ENCODE results near the gene CCDC146.
"Not testable (repeated sequence)": the region's sequence is repeated elsewhere in the genome, so short reads cannot be mapped to it uniquely, and the experiment has no call there.

Gene CCDC146

DNA sequence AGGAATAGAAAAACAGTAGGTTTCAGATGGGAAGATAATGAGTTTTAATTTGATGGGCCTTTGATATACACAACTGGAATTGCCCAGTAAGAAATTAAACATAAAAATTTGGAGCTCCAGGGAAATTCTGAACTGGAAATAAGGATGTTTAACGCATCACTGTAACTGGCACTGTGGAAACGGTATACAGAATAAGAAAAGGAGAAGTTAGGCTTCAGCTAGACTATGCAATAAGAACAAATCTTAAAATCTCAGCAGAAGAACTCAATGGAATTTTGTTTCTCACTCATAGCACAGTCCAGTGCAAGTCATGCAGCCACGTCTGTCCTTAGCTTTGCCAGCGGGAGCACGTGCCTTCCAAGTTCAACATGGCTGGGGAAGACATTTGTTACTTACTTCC, 130.1 kb downstream of the CCDC146 start:
- no peak for FAIRE-seq
- DNase-seq (ENCODE audit: insufficient read length) = no peak
- TF ChIP-seq POLR2A (IDR thresholded peaks at IDR 0.05; ENCODE audit: low read depth, low read length) (no peak), TAF1 (IDR thresholded peaks at IDR 0.05; ENCODE audit: borderline replicate concordance, low read depth, low read length) (no peak), POLR2AphosphoS5 (IDR thresholded peaks at IDR 0.05; ENCODE audit: low read depth, low read length) (no peak)

DNA sequence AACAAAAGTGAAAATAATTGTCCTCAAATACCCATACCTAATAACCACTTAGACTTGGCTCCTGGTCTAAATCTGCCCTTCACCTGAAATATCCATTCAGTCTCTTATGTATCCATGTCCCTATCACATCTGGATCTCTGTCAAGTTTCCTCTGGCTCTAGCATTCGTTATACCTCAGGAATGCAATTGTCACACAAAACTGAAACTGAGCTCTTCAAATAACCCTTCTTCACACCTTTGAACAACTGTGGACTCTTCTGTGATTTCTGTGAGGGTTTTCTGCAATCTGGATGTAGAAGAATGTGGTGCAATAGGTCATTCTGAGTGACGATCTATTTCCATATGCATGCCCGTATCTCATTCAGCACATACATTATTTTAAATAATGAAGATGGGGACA, 130.7 kb downstream of the CCDC146 start:
- DNase-seq (ENCODE audit: insufficient read length) = no peak
- FAIRE-seq = no peak
- no peak for TF ChIP-seq TAF1 (IDR thresholded peaks at IDR 0.05; ENCODE audit: borderline replicate concordance, low read depth, low read length)
- TF ChIP-seq POLR2AphosphoS5 (IDR thresholded peaks at IDR 0.05; ENCODE audit: low read depth, low read length) = no peak
- no peak for TF ChIP-seq POLR2A (IDR thresholded peaks at IDR 0.05; ENCODE audit: low read depth, low read length)

DNA sequence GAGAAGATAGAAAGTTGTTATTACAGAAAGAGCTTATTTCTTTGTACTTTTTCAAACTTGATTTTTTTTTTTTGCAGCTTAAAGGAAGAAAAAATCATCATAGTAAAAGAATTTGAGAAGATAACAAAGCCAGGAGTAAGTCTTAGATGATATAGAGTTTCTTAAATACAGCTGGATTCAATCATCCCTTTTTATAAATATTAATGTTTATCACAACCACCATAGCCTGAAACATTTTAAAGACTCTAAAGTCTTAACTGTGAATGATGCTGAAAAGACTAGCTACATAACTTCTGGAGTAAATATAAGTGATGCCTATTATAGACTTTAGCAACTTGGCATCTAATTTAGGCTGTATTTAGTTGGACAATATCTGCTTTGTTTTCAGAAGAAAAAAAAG, 132.0 kb downstream of the CCDC146 start:
- DNase-seq (ENCODE audit: insufficient read length) (no peak), FAIRE-seq (no peak)
- TF ChIP-seq POLR2AphosphoS5 (IDR thresholded peaks at IDR 0.05; ENCODE audit: low read depth, low read length) (no peak), POLR2A (IDR thresholded peaks at IDR 0.05; ENCODE audit: low read depth, low read length) (no peak), TAF1 (IDR thresholded peaks at IDR 0.05; ENCODE audit: borderline replicate concordance, low read depth, low read length) (no peak)

DNA sequence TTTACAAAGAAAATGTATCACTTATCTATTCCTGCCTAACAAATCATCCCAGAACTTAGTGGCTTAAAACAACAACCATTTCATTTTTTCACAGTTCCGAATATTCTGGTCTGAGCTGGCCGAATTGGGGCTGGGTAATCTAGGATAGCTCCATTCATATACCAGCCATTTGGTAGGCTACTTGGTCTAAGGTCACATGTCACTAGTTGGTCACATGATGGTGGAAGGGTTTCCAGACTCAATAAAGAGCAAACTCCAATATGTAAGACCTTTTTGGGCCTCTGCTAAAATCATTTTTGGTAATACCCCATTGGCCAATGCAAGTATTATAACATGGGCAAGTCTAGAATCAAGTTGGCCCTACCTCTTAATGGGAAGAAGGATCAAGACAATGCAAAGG, 132.5 kb downstream of the CCDC146 start:
- FAIRE-seq (no peak), DNase-seq (ENCODE audit: insufficient read length) (no peak)
- TF ChIP-seq TAF1 (IDR thresholded peaks at IDR 0.05; ENCODE audit: borderline replicate concordance, low read depth, low read length) (no peak), POLR2A (IDR thresholded peaks at IDR 0.05; ENCODE audit: low read depth, low read length) (no peak), POLR2AphosphoS5 (IDR thresholded peaks at IDR 0.05; ENCODE audit: low read depth, low read length) (no peak)

DNA sequence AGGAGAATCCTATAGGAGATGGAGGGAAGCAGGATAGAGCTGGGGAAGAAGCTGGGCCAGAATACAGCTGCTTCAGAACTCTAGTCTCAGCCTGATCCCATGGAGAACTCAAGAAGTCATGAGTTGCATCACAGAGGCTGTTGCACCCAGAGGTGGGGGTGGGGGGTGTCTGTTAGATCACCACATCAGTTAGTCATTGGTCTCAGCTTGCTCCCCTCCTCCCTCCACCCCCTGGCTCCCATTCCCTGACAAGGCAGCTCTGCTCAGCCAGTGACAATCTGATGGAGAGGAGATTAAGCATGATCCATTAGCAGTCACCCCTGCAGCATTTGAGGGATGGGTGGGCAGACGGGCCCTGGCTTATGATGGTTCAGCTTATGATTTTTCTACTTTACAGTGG, 135.6 kb downstream of the CCDC146 start:
- no peak for FAIRE-seq
- TF ChIP-seq POLR2A (IDR thresholded peaks at IDR 0.05; ENCODE audit: low read depth, low read length) (no peak), POLR2AphosphoS5 (IDR thresholded peaks at IDR 0.05; ENCODE audit: low read depth, low read length) (no peak), TAF1 (IDR thresholded peaks at IDR 0.05; ENCODE audit: borderline replicate concordance, low read depth, low read length) (no peak)
- DNase-seq (ENCODE audit: insufficient read length) = no peak

DNA sequence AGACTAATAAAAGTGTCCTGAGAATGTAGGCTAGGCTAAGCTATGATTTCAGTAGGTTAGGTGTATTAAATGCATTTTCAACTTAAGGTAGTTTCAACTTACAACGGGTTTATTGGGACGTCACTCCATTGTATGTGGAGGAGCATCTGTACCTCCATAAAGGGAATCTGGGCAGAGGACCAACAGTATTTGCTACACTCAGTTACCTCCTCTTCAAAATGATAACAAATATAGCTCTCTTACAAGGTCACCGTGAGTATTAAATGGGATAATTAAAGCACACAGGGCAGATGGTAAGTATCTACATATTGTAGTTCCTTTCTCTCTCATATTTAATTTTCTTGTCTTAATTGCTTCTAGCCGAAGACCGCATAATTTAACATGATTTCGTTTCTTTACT, 136.2 kb downstream of the CCDC146 start:
- DNase-seq (ENCODE audit: insufficient read length) (no peak), FAIRE-seq (no peak)
- TF ChIP-seq POLR2AphosphoS5 (IDR thresholded peaks at IDR 0.05; ENCODE audit: low read depth, low read length) (no peak), TAF1 (IDR thresholded peaks at IDR 0.05; ENCODE audit: borderline replicate concordance, low read depth, low read length) (no peak), POLR2A (IDR thresholded peaks at IDR 0.05; ENCODE audit: low read depth, low read length) (no peak)

DNA sequence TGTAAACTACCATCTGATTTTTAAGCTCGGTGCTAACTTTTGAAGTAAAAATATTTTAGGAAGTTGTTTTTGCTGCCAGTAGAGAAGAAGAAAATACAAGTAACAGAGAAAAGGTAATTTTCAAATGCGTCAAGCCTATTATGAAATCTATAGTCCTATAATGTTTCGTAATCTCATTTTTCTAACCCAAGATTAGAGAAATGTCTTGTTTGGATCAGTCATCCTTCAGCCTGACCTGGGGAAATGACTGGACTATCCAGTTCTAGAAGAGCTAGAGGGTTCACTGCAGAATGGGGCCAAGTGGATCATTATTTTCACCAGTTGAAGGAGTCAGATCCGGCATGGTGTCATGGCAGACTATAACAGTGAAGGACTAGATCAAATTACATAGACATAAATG, 139.9 kb downstream of the CCDC146 start:
- DNase-seq (ENCODE audit: insufficient read length) (no peak), FAIRE-seq (no peak)
- TF ChIP-seq POLR2A (IDR thresholded peaks at IDR 0.05; ENCODE audit: low read depth, low read length) (no peak), POLR2AphosphoS5 (IDR thresholded peaks at IDR 0.05; ENCODE audit: low read depth, low read length) (no peak), TAF1 (IDR thresholded peaks at IDR 0.05; ENCODE audit: borderline replicate concordance, low read depth, low read length) (no peak)

DNA sequence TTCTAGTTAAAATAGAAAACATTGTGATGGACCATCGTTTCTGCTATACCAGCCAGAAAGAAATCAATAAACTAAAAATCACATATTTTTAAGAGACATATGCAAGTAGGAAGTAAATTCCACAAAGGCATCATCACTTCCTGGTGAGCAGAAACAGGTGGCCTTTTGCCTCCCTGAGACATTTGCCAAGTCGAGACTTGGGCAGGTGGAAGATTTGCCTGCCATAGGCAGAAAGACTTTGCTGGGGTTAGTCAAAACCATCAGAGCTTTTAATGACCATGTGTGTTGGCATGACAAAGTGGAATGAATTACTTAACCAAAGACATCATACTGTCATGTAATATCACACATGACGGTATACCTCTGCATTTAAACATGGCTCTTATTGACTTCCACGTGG, 143.3 kb downstream of the CCDC146 start:
- FAIRE-seq = peak; percentile 70
- TF ChIP-seq POLR2AphosphoS5 (IDR thresholded peaks at IDR 0.05; ENCODE audit: low read depth, low read length) (no peak), TAF1 (IDR thresholded peaks at IDR 0.05; ENCODE audit: borderline replicate concordance, low read depth, low read length) (no peak), POLR2A (IDR thresholded peaks at IDR 0.05; ENCODE audit: low read depth, low read length) (no peak)
- DNase-seq (ENCODE audit: insufficient read length) = peak; percentile 7

DNA sequence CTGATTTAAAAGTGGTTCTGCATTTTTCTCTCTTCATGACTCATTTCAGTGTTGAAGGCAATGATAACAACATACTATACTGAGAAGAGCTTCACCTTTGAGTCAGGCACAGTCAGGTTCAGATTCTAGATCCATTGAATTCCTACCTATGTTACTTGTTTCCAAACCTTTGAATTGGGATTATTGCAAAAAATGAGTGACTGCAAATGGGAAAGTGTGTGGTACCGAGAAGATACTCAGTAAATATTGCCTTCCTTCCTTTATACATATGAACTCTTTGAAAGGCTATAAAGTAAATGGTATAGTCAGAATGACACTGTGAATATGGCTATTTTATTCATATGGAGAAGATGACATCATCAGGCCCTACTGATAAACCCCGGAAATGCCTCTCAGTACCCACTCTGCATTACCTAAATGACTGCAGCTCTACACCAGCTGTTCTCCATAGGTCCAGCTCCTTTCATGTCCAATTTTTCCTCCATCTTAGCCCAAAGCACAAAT, 143.9 kb downstream of the CCDC146 start:
- TF ChIP-seq TAF1 (IDR thresholded peaks at IDR 0.05; ENCODE audit: borderline replicate concordance, low read depth, low read length) (no peak), POLR2AphosphoS5 (IDR thresholded peaks at IDR 0.05; ENCODE audit: low read depth, low read length) (no peak), POLR2A (IDR thresholded peaks at IDR 0.05; ENCODE audit: low read depth, low read length) (no peak)
- FAIRE-seq (peak; percentile 86), DNase-seq (ENCODE audit: insufficient read length) (peak; percentile 29)

DNA sequence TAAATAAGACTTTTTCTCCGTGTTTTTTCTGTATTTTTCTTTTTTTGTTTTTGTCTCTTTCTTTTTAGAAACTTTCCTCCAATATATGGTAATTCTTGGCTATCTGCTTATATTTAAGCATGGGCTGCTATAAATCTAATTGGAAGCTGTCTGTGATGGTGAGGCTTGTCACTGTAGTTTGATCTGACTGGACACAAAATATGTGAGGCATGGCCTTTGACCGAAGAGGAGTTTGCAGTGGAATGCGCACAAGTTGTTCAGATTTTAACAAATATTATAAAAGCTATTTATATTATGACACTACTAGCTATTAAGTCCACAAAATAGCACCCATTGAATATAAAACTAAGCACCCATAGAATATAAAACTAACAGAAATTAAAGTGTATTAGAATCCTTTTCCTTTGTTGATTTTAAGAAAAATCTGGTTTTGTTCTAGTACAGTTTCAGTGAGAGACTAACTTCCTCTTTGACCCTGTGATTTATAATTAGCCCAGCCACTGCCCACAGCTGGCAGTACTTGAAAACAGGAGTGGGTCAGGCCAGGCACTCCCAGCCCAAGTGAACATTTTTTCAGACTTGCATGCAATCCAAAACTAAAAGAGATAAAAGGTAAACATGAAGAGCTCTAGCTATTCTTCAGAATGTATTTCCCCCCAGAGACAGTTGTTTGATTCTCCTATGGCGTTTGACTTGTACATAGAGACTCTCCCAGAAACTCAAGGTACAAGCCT, 147.1 kb downstream of the CCDC146 start:
- FAIRE-seq (peak; percentile 50), DNase-seq (ENCODE audit: insufficient read length) (peak; percentile 23)
- TF ChIP-seq POLR2AphosphoS5 (IDR thresholded peaks at IDR 0.05; ENCODE audit: low read depth, low read length) = no peak
- TF ChIP-seq TAF1 (IDR thresholded peaks at IDR 0.05; ENCODE audit: borderline replicate concordance, low read depth, low read length) = no peak
- TF ChIP-seq POLR2A (IDR thresholded peaks at IDR 0.05; ENCODE audit: low read depth, low read length) = no peak

DNA sequence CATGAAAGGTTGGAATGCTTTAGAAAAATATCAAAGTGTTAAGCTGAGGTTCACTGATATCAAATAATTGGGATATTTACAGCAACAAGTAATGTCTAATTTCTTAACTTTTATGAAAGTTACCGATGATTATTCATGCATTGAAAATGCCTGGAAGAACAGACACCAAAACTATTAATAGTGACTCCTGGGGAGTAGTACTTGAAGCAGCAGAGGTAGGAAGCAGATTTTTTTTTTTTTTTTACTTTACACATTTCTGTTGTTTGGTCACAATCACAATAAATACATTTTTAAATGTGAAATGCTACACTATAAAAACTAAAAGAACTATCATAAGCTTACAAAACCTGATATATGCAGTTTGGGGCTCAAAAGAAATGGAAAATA, 147.7 kb downstream of the CCDC146 start:
- FAIRE-seq (no peak), DNase-seq (ENCODE audit: insufficient read length) (no peak)
- TF ChIP-seq POLR2A (IDR thresholded peaks at IDR 0.05; ENCODE audit: low read depth, low read length) (no peak), POLR2AphosphoS5 (IDR thresholded peaks at IDR 0.05; ENCODE audit: low read depth, low read length) (no peak), TAF1 (IDR thresholded peaks at IDR 0.05; ENCODE audit: borderline replicate concordance, low read depth, low read length) (no peak)

DNA sequence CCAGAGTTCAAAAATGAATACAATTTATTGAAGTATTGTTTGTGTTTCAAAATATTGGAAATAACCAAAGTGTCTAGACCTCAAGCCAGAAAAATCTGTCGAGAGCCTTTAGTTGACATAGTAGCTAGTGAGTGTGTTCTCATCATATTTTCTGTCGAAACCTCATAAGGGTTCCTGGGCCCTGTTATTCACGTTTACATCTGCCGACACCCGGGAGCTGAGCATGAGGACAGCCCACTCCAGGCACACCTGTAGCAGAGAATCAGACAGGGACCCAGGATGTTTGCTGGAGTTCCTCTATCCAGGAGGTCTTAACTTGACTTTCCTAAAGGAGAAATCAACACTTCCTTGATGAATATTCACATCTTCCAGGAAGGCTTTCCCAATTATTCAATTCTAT, 149.4 kb downstream of the CCDC146 start:
- no peak for FAIRE-seq
- DNase-seq (ENCODE audit: insufficient read length) = no peak
- no peak for TF ChIP-seq TAF1 (IDR thresholded peaks at IDR 0.05; ENCODE audit: borderline replicate concordance, low read depth, low read length)
- TF ChIP-seq POLR2A (IDR thresholded peaks at IDR 0.05; ENCODE audit: low read depth, low read length) = no peak
- no peak for TF ChIP-seq POLR2AphosphoS5 (IDR thresholded peaks at IDR 0.05; ENCODE audit: low read depth, low read length)

DNA sequence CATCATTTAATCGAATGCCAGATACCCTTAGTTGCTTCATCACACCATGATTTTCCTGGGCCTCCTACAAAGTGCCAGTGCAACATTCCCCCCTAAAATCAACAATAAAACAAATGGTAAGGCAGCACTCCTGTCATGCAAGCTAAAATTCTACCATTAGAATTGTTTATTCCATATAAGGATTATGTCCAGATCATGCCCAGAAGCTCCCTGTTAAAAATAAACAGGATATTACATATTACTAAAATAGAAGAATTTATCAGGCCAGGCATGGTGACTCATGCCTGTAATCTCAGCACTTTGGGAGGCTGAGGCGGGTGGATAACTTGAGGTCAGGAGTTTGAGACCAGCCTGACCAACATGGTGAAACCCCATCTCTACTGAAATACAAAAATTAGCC, 153.2 kb downstream of the CCDC146 start:
- not testable (repeated sequence) for FAIRE-seq; DNase-seq (ENCODE audit: insufficient read length)

Data from GM12892 (cell line).